ENCODE results near the gene H6PD.
"Not testable (repeated sequence)": the region's sequence is repeated elsewhere in the genome, so short reads cannot be mapped to it uniquely, and the experiment has no call there.

H6PD gene

DNA sequence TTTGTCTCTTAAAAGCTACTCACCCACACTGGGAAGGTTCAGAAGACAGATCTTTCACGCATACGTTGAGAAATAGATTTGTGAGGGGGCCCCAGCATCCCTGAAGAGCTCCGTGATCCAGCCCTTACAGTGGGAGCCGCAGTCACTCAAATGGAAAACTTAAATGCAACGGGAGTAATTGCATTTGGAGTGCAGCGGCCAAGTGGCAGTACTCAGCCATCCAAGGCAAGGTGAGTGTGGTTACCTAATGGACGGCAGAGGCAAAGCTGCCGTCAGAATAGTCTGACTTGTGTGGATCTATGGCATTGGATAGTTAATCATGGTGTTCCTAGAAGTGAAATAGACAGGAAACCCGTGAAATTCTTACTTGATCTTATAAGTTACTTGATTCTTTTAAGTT is 63.3 kb downstream of the H6PD start:
- Histone ChIP-seq H3K27me3 (ENCODE audit: insufficient read depth, low read depth, severe bottlenecking) (no peaks in the 10 kb centered on the region), H3K36me3 (peaks cover 35% of the 10 kb centered on the region), H3K9me3 (ENCODE audit: severe bottlenecking) (no peaks in the 10 kb centered on the region), H3K27ac (no peak overlapping the region), H3K4me3 (ENCODE audit: low read depth, low read length) (no peak overlapping the region)
- DNase-seq = no peak
- TF ChIP-seq, protein P1, sequence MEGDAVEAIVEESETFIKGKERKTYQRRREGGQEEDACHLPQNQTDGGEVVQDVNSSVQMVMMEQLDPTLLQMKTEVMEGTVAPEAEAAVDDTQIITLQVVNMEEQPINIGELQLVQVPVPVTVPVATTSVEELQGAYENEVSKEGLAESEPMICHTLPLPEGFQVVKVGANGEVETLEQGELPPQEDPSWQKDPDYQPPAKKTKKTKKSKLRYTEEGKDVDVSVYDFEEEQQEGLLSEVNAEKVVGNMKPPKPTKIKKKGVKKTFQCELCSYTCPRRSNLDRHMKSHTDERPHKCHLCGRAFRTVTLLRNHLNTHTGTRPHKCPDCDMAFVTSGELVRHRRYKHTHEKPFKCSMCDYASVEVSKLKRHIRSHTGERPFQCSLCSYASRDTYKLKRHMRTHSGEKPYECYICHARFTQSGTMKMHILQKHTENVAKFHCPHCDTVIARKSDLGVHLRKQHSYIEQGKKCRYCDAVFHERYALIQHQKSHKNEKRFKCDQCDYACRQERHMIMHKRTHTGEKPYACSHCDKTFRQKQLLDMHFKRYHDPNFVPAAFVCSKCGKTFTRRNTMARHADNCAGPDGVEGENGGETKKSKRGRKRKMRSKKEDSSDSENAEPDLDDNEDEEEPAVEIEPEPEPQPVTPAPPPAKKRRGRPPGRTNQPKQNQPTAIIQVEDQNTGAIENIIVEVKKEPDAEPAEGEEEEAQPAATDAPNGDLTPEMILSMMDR (IDR thresholded peaks at IDR 0.05; ENCODE audit: low read depth, low read length) = no peak

DNA sequence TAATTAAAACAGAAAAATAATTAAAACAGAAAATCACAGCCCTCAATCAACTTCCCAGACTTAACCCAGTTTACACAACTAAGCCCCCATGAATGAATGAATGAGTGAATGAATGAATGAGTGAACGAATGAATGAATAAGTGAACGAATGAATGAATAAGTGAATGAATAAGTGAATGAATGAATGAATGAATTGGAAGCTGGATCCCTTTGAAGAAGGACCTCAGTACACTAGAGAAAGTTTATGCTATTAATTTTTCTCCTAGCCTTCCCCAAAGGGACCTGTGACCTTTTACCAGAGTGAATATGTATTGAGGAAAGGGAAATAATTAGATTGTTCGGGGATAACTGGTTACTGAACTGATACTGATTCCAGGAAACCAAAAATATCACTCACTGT is 63.7 kb downstream of the H6PD start:
- no peak overlapping the region for H3K4me3 ChIP-seq (ENCODE audit: low read depth, low read length)
- no peaks in the 10 kb centered on the region for H3K27me3 ChIP-seq (ENCODE audit: insufficient read depth, low read depth, severe bottlenecking)
- H3K36me3 ChIP-seq = peaks cover 35% of the 10 kb centered on the region
- DNase-seq = no peak
- no peak overlapping the region for H3K27ac ChIP-seq
- no peaks in the 10 kb centered on the region for H3K9me3 ChIP-seq (ENCODE audit: severe bottlenecking)
- TF ChIP-seq, protein P1 (IDR thresholded peaks at IDR 0.05; ENCODE audit: low read depth, low read length) = no peak

DNA sequence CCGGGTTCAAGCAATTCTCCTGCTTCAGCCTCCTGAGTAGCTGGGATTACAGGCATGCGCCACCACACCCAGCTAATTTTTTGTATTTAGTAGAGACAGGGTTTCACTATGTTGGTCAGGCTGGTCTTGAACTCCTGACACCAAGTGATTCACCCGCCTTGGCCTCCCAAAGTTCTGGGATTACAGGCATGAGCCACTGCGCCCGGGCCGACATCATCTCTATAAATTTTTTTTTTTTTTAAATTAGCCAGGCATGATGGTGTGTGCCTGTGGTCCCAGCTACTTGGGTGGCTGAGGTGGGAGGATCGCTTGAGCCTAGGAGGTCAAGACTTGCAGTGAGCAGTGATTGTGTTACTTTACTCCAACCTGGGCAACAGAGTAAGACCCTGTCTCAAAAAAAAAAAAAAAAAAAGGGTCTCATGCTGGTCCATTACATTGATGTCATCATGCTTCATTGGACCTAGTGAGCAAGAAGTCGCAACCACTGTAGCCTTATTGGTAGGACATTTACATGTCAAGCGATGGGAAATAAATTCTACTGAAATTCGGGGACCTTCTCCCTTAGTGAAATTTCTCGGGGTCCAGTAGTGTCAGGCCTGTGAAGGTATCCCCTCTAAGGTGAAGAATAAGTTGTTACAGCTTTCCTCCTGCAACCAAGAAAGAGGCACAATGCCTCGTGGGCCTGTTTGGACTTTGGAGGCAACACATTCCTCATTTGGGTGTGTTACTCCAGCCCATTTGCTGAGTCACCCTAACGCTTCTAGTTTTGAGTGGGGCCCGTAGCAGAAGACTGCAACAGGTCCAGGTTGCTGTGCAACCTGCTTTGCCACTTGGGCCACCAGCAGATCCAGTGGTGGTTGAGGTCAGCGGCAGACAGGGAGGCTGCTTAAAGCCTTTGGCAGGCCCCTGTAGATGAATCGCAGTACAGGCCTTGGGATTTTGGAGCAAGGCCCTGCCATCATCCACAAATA is 65.3 kb downstream of the H6PD start:
- H3K27me3 ChIP-seq (ENCODE audit: insufficient read depth, low read depth, severe bottlenecking); H3K4me3 ChIP-seq (ENCODE audit: low read depth, low read length); H3K9me3 ChIP-seq (ENCODE audit: severe bottlenecking); DNase-seq; H3K27ac ChIP-seq: not testable (repeated sequence)
- peaks cover 35% of the 10 kb centered on the region for H3K36me3 ChIP-seq

DNA sequence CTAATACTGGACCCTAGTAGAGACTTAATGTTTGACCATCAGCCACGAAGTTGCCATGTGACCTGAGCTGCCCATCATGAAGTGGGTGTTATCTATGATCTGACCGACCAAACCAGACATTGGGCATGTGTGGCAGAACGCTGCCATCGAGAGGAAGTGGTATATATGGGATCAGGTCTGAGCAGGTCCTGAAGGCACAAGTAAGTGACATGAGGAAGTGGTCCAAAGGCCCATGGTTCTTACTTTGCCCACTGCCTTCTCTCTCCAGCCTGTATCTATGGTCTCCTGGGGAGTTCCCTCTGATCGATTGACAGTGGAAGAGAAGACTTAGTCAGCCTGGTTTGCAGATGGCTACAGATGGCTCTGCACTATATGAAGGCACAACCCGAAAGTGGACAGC is 66.0 kb downstream of the H6PD start:
- Histone ChIP-seq H3K27ac (no peak overlapping the region), H3K27me3 (ENCODE audit: insufficient read depth, low read depth, severe bottlenecking) (no peaks in the 10 kb centered on the region), H3K9me3 (ENCODE audit: severe bottlenecking) (no peaks in the 10 kb centered on the region), H3K36me3 (peaks cover 35% of the 10 kb centered on the region), H3K4me3 (ENCODE audit: low read depth, low read length) (no peak overlapping the region)
- TF ChIP-seq, protein P1 (IDR thresholded peaks at IDR 0.05; ENCODE audit: low read depth, low read length) = no peak
- no peak for DNase-seq

DNA sequence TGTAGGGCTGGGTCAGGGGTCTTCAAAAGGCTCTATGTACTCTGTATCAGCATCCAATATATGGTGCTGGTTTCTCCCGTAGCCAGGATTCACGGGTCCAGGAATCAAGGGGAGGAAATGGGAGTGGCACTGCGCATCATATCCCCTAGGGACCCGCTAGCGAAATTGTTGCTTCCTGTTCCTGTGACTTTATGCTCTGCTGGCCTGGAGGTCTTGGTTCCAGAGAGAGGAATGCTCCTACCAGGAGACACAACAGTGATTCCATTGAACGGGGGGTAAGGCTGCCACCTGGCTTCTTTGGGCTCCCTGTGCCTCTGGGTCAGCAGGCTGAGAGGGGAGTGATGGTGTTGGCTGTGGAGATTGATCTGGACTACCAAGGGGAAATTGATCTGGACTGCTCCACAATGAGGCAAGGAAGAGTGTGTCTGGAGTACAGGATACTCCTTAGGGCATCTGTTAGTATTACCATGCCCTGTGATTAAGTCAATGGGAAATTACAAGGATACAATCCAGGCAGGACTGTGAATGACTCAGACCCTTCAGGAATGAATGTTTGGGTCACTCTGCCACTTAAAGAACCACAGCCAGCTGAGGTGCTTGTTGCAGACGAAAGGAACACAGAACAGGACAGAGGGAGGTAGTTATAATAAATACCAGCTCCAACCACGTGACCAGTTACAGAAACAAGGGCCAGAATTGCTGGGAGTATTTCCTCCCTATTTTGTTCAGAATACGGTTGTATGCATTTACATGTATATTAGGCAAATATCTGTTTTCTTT is 68.4 kb downstream of the H6PD start:
- no peak overlapping the region for H3K4me3 ChIP-seq (ENCODE audit: low read depth, low read length)
- no peaks in the 10 kb centered on the region for H3K9me3 ChIP-seq (ENCODE audit: severe bottlenecking)
- no peak for DNase-seq
- H3K27me3 ChIP-seq (ENCODE audit: insufficient read depth, low read depth, severe bottlenecking) = no peaks in the 10 kb centered on the region
- no peak overlapping the region for H3K27ac ChIP-seq
- TF ChIP-seq, protein P1 (IDR thresholded peaks at IDR 0.05; ENCODE audit: low read depth, low read length) = no peak
- peaks cover 16% of the 10 kb centered on the region for H3K36me3 ChIP-seq

DNA sequence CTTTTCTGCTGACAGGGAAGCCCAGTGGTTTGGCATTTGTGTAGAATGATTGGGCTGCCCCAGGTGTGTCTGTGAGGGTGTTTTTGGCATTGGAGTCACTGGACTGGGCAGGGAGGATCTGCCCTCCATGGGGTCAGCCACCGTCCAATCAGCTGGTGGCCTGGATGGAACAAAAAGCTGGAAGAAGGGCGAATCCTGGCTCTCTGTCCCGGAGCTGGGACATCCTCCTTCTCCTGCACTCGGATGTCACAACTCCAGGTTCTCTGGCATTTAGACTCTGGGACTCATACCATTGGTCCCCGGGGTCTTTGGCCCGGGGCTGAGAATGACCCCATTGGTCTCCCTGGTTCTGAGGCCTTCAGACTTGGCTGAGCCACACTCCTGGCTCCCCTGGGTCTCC is 69.3 kb downstream of the H6PD start:
- H3K36me3 ChIP-seq = peaks cover 13% of the 10 kb centered on the region
- no peak overlapping the region for H3K27ac ChIP-seq
- no peaks in the 10 kb centered on the region for H3K27me3 ChIP-seq (ENCODE audit: insufficient read depth, low read depth, severe bottlenecking)
- H3K9me3 ChIP-seq (ENCODE audit: severe bottlenecking) = no peaks in the 10 kb centered on the region
- no peak for DNase-seq
- TF ChIP-seq, protein P1 (IDR thresholded peaks at IDR 0.05; ENCODE audit: low read depth, low read length) = no peak
- H3K4me3 ChIP-seq (ENCODE audit: low read depth, low read length) = no peak overlapping the region

Measured in WERI-Rb-1 (cell line).